ENCODE measurements around the gene MGME1. TPM values are rescaled to one million over a fixed set of nuclear protein-coding genes. Genes with fewer than 3 reads are reported as not detected.
A peak's percentile ranks its signal among the peaks of the same experiment; 100 is the strongest.

Gene MGME1
- total RNA-seq, 1 donor from 2014 or later, result 14.2 TPM

DNA sequence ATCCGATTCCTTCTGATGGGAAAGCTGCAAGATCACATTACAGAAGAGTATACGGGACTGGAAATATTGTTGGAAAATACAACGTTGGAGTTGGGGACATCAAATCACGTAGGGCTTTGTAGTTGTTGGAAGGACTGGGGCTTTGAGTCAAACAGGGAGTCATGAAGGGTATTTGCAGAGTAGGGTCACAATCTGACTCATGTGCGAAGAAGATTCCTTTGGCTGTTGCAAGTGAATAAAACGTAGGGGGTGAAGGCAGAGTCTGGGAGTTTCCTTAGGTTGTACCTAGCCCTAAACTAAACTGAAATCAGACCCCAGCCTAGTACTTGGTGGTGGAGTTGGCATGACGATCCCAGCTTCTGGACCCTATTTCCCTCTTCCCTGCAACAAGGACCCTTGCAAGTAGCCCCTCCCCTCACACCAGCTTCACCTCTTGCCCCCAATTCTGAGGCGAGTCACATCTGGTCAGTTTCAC, 32.5 kb upstream of the MGME1 start:
- no peaks in the 10 kb centered on the region for H3K9me3 ChIP-seq (ENCODE audit: insufficient read depth, low read depth, low read length)
- no peaks in the 10 kb centered on the region for H3K79me2 ChIP-seq (ENCODE audit: insufficient read depth, low read length)
- peaks cover 51% of the 10 kb centered on the region for H3K4me1 ChIP-seq (ENCODE audit: insufficient read depth, low read length)
- no peaks in the 10 kb centered on the region for H3K27me3 ChIP-seq (ENCODE audit: insufficient read depth, low read length)
- Mint-ChIP-seq H3K36me3 (ENCODE audit: low read depth, unreplicated experiment) (peaks cover 3% of the 10 kb centered on the region), H3K27me3 (ENCODE audit: low read depth, unreplicated experiment) (no peaks in the 10 kb centered on the region), H3K4me1 (ENCODE audit: low read depth, unreplicated experiment) (peaks cover 20% of the 10 kb centered on the region), H3K4me3 (ENCODE audit: unreplicated experiment) (no peak overlapping the region), H3K27ac (ENCODE audit: unreplicated experiment) (peak overlapping the region; percentile 34), H3K9me3 (ENCODE audit: unreplicated experiment) (no peaks in the 10 kb centered on the region)
- peak overlapping the region; percentile 61 for H3K4me2 ChIP-seq (ENCODE audit: low read length)
- no peak overlapping the region for H2AFZ ChIP-seq (ENCODE audit: low read depth, low read length)
- FAIRE-seq (no peak), DNase-seq (ENCODE audit: low read depth) (no peak)
- H3K27ac ChIP-seq (ENCODE audit: low read depth, low read length), result peak overlapping the region; percentile 45
- peaks cover 30% of the 10 kb centered on the region for H4K20me1 ChIP-seq (ENCODE audit: insufficient read depth, low read length)
- H3K9ac ChIP-seq (ENCODE audit: low read length), result peak overlapping the region; percentile 43
- H3K4me3 ChIP-seq (ENCODE audit: insufficient read depth, low read depth, low read length), result no peak overlapping the region
- TF ChIP-seq, protein P1, sequence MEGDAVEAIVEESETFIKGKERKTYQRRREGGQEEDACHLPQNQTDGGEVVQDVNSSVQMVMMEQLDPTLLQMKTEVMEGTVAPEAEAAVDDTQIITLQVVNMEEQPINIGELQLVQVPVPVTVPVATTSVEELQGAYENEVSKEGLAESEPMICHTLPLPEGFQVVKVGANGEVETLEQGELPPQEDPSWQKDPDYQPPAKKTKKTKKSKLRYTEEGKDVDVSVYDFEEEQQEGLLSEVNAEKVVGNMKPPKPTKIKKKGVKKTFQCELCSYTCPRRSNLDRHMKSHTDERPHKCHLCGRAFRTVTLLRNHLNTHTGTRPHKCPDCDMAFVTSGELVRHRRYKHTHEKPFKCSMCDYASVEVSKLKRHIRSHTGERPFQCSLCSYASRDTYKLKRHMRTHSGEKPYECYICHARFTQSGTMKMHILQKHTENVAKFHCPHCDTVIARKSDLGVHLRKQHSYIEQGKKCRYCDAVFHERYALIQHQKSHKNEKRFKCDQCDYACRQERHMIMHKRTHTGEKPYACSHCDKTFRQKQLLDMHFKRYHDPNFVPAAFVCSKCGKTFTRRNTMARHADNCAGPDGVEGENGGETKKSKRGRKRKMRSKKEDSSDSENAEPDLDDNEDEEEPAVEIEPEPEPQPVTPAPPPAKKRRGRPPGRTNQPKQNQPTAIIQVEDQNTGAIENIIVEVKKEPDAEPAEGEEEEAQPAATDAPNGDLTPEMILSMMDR (IDR thresholded peaks at IDR 0.05; ENCODE audit: insufficient read depth, low read depth, low read length), result no peak
- no peak for TF ChIP-seq EZH2 (IDR thresholded peaks at IDR 0.05; ENCODE audit: insufficient read depth, low read length)
- H3K36me3 ChIP-seq (ENCODE audit: insufficient read depth, low read length), result peaks cover 9% of the 10 kb centered on the region

DNA sequence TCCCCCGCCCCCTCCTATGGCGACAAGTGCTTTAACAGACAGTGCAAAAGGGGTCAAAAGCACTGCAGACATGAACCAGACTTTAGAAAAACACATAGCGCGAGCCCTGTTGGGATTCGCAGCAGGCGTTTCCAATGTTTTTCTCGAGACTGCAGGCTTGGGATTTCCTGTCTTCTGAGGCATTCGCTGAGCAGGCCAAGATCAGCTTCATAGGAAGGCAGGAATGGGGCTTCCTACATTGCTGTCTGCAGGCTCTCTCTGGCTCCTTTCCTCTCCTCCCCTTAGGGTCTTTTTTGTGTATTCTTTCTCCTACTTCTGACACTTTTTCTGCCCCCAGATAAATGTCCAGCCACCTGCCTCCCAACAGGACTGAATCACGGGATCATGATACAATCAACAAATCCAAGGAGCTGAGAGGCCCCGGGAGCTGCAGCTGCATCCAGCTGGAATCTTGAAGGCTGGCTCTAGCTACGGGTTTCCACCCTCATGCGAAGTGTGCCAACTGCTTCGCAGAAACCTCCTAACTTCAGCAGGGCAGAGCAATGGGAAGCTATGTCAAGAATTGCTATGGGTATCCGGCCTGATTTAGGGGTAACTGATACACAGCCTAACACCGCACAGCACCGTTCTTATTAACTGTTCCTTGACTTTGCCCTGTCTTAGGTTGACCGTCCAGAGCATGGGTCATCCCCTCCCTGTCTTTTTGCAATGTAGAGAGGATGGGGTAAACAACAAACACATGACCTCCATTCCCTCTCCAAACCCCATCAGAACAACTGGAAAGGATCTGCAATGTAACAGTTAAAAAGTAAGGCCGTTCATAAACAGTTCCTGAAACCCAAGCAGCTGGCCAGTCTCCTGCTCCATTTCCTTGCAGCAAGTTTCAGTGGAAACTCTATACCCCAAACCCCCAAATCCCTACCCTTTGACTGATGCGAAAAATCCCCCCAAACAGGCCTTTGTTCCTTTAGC, 31.8 kb upstream of the MGME1 start:
- H3K4me2 ChIP-seq (ENCODE audit: low read length), result peak overlapping the region; percentile 61
- peak; percentile 38 for DNase-seq (ENCODE audit: low read depth)
- H3K27ac Mint-ChIP-seq (ENCODE audit: unreplicated experiment), result peak overlapping the region; percentile 34

More for the DNA sequence above, 31.8 kb upstream of the MGME1 start:
- Histone ChIP-seq H3K27me3 (ENCODE audit: insufficient read depth, low read length) (no peaks in the 10 kb centered on the region), H3K36me3 (ENCODE audit: insufficient read depth, low read length) (peaks cover 16% of the 10 kb centered on the region), H2AFZ (ENCODE audit: low read depth, low read length) (no peak overlapping the region), H3K9ac (ENCODE audit: low read length) (peak overlapping the region; percentile 43), H4K20me1 (ENCODE audit: insufficient read depth, low read length) (peaks cover 33% of the 10 kb centered on the region), H3K4me3 (ENCODE audit: insufficient read depth, low read depth, low read length) (no peak overlapping the region), H3K9me3 (ENCODE audit: insufficient read depth, low read depth, low read length) (no peaks in the 10 kb centered on the region), H3K27ac (ENCODE audit: low read depth, low read length) (peak overlapping the region; percentile 45), H3K79me2 (ENCODE audit: insufficient read depth, low read length) (no peaks in the 10 kb centered on the region), H3K4me1 (ENCODE audit: insufficient read depth, low read length) (peaks cover 51% of the 10 kb centered on the region)
- peaks cover 20% of the 10 kb centered on the region for H3K4me1 Mint-ChIP-seq (ENCODE audit: low read depth, unreplicated experiment)
- H3K9me3 Mint-ChIP-seq (ENCODE audit: unreplicated experiment), result no peaks in the 10 kb centered on the region
- H3K27me3 Mint-ChIP-seq (ENCODE audit: low read depth, unreplicated experiment), result no peaks in the 10 kb centered on the region
- TF ChIP-seq EZH2 (IDR thresholded peaks at IDR 0.05; ENCODE audit: insufficient read depth, low read length), result no peak
- TF ChIP-seq, protein P1 (IDR thresholded peaks at IDR 0.05; ENCODE audit: insufficient read depth, low read depth, low read length), result no peak
- no peak overlapping the region for H3K4me3 Mint-ChIP-seq (ENCODE audit: unreplicated experiment)
- FAIRE-seq, result peak; percentile 47
- peaks cover 3% of the 10 kb centered on the region for H3K36me3 Mint-ChIP-seq (ENCODE audit: low read depth, unreplicated experiment)
